CD4-positive, alpha-beta T cell treated with Interferon gamma for 1 hour (primary cell): Measurements from ENCODE around the gene OTOG.

Source experiments
- DNase-seq: peaks from one replicate; pipeline ENCODE4 v3.0.0-alpha.2; 2020

OTOG gene

DNA sequence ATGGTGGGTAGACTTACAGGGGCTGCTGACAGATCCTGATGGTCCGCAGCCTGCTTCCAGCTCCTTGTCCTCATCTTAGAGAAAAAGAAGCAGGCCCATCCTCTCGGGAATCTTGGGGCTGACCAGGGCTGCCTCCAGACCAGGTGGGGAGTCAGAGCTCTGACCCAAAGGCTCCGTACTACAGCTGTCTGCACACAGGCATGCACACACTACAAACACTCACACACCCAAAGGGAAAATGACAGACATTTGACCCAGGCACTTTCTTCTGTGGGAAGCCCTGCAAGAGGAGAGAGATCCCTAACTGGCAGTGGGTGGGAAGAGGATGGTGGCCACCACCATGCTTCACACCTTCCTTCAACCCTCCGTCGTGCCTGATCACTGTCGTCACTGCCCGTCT, 125.4 kb downstream of the OTOG start:
- DNase-seq, result no peak

DNA sequence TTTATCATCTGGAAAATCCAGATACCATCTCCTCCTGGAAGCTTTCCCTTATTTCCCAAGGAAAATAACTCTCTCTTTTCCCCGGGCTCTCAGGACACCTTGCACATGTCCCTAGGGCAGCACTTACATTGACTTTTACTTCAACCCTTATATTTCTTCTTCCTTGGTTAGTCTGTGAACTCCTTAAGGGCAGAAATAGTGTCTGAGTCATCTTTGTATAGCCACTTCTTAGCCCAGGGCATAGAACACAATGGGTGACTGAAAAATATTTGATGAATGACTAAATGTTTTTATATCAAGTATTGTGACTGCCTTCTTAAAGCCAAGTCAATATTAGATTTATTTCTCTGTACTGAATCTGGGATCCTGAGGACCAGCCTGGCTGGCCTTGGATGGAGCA, 126.9 kb downstream of the OTOG start:
- no peak for DNase-seq

DNA sequence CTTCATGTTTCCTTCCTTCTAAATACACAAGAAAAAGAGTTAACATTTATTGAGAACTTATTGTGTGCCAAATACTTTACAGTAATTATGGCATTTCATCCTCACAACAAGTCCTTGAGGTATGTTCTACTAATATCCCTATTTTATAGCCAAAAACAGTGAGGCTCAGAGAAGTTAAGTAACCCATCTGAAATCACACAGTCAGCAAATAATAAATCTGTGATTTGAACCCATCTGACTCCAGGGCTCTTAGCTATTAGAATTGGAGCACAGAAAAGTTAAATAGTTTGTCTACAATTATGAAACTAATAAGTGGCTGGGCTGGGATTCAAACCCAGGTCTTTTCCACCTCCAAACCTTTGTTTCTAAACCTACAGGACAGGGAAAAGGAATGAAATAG, 135.8 kb downstream of the OTOG start:
- no peak for DNase-seq

DNA sequence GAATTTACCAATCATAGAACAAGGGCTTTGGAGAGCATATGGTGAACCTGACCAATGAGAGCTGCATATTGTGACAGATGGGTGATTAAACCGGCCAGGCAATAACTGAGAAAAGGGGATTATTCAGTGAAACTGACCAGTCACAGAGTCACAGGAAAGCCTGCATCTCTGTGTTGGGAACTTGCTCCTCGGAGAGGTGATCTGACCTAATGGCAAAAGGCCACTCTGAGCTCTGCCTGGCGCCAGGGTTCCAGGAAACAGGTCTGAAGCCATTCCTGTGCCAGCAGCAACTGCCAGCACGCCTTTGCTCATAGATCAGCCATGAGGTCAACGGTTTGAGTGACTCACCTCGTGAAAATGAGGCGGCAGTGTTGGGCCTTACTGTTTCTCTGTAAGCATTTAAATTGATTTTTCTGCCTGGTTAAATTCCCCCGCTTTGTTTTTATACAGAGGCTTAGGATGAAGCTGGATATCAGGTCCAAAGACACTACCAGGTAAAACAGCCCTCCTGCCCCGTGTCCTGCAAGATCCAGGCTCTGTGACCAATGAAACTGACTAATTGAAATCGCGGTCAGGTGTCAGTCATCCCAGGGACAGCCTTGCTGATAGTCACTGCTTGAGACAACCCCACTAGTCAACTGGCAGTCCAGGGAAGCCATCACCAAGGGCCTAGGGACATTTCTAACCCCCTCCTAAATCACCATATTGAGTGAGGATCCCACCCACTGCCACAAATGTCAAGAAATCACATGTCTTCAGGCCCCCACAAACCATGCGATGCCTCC, 136.5 kb downstream of the OTOG start:
- no peak for DNase-seq

DNA sequence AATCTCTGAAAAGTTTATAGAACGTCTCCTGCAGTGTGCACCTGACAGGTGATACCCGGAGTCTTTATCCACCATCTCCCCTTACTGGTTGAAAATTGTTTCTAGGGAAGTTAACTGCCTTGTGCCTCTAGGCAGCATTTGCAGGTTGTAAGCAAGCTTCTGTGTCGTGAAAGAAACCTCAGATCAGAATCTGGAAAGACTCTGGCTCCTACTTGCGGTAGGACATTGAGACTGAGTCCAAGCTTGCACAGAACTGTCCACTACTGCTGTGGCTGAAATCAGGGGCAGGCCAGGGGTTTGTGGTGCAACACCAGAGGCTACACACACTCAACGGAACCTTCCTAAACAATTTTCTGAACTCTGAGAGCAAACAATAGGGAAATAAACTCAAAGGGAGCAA, 137.5 kb downstream of the OTOG start:
- no peak for DNase-seq

DNA sequence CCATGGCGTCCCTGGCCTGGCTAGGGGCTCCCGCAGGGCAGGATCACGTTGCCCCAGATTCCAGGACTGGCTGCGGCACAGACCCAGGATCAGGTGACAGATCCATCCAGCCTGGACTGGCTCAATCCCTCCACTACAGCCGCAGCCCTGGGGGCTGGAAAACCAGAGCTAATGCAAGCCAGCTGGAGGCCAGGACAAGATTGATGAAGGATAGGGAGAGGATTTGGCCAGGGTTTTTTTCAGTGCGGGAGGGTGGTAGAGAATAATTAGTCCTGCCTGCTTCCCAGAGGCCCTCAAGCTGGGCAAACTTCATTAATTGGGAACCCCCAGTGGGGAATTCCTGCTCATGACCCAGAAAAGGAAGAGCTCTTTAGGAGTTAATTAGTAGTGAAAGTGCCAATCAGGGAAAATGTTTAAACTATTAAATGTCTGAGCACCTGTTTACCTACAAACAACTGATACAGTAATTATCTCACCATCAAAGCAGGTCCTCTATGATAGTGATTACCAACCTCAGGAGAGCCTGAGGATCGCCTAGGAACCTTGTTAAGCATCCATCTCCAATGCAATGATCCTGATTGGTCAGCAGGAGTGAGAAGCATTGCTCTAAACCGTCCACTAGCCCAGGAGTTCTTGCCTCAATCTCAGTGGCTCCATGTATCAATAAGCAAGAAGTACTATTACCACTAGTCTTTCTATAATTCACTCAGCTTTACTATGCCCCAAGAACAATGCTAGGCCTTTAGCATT, 139.3 kb downstream of the OTOG start:
- DNase-seq, result no peak

DNA sequence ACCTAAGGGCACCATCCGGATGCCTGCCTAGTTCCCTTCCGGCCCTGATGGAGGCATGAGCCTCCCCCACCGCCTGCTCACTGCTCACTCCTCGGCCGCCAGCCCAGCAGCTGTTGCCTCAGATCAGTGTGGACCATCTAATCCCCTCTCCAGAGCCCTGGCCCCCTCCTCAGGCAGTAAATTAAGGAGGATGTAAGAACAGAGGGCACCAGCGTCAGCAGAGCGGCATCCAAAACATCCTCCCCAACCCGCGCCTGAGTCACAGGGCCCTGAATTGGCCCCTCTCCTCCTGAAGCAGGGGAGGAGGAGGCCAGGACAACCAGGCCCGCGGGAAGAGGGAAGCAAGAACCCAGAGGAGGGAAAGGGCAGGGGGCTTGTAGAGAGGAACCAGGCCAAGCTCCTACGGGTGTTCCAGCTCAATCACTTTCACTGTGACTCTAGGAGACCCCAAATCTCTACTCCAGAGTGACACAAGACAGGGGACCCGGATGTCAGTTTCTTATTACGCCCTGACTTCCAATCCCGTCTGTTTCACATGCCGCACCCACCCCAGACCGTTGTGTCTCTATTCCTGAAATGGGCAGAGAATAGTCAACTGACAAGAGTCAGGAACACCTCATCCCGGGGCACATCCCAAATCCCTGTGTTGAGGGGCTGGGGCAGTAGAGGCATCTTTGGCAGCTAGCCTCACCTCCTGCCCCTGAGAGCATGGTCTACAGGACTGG, 141.0 kb downstream of the OTOG start:
- DNase-seq, result no peak

DNA sequence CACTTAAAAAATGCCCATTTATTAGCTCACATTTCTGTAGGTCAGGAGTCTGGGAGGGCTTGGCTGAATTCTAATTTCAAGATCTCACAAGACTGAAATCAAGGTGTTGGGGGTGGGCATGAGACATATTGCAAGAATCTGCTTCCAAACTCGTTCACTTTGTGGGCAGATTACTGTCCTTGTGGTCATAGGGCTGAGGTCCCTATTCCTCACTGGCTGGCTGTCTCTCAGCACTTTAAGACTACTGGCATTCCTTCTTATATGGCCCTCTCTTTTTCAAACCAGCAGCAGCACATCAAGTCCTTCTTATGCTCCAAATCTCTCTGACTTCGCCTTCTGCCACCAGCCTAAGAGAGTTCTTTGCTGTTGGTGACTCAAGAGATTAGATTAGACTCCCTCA, 144.5 kb downstream of the OTOG start:
- no peak for DNase-seq

DNA sequence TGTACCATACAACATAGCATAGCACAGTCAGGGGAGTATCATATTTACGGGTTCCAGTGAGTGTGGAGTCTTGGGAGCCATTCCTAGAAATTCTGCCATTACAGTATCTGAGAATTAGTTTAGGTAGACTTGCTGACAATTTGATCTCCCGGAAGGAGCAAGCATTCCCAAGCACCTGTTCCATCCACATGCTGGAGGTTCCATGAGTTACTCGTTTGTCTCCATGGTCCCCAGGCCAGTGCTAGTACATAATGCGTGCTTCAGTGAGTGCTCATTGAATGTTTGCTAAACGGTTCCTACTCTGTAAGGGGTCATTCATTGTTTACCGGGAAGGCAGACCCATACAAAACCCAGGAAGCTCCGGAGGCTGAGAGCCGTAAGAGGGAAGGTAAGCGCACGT, 144.9 kb downstream of the OTOG start:
- no peak for DNase-seq

DNA sequence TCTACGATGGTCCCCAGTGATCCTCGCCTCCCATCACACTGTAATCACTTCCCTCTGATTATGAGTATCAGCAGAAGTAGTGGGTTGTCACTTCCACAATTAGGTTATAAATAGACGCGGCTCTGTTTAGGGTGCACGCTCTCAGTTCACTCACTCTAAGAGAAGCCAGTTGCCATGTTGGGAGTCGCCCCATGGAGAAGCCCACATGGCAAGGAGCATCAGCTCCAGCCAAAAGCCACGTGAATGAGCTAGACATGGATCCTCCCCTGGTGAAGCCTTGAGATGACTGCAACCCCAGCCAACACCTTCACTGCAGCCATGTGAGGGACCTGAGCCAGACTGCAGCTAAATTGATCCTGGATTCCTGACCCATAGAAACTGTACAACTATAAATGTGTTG, 145.9 kb downstream of the OTOG start:
- no peak for DNase-seq

DNA sequence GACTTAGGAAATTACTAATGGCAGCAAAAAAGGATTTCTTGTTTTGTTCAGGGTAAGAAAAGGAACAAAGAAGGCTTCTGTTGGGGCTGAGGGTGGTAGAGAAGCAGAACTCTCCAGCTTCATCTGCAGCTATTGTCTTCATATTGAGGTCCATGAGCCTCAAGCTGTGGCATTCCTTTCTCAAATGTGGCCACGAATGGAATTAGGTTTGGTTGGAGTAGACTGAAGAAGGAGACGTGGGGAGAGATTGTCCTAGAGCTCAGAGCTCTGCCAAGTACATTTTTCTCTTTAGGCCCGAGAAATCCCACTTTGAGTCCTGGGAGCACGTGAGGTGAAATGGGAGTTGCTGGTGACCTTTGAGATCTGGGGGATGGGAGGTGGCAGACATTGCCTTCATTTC, 146.5 kb downstream of the OTOG start:
- DNase-seq, result no peak

DNA sequence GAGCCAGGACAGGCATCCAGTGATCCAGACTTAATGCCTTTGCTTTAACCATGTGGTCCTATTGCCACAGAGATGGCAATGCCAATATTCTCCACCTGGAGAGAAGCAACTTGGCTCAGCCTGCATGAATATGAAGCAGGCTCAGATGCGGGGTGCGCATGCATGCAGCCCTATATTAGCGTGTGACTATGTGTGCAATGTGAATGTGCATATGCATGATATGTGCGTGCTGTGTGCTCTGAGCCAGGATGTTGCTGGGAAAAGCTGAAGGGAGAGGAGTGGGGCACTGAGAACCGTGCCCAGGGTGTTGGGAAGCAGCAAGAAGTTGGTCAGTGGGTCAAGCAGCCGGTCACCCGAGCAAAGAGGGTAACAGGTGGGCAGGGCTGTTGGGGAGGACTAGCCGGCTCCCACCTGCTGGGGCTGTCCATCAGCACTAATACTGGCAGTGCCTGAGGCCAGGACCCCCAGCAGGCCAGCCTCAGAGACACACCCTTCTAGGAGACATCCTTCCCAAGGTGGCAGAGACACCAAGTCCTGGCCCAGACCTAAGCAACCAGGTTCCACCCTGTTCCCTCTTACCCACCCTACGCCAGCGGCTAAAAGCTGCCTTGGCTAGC, 147.5 kb downstream of the OTOG start:
- no peak for DNase-seq

DNA sequence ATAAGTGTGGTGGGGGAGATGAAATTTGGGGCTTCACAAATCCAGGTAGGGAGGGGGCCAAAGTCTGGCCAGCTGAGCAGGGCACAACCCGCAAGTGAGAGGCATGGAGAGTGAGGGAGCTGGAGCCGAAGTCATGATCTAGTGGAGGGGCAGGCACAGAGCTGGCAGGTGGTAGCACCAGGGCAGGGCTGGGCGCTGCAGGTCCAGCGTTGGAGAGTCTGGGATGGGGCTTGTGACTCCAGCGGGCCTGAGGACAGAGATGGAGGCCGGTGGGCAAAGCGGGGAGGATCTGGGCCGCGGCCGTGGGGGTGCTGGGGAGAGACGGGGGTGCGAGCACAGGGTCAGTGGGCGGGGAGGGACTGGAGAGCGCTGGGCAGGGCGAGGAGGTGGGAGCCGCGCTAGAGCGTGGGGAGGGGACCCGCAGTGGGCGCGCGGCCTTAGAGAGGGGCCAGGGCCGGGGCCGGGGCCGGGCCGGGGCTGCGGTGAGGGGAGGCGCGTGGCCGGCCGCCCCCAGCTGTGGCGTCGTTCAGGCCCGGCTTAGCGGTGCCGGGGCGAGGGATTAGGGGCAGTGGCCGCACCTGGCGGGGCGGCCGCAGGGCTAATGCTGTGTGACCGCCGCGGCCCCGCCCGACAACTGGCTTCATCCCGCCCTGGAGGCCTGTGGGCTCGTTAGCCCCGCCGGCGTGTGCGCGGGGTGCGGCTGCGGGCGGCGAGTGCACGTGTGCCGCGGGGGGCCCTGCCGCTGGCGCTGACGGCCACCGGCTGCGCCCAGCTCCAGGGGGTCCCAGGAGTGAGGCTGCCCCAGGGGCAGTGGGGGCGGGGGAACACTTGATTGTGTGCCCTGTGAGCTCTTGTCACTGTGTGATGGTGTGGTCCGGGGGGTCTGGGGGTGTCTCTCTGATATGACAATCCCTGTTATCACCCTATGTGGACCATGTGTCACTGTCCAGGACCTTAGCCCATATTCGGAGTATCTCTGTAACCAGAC, 148.7 kb downstream of the OTOG start:
- DNase-seq, result no peak

DNA sequence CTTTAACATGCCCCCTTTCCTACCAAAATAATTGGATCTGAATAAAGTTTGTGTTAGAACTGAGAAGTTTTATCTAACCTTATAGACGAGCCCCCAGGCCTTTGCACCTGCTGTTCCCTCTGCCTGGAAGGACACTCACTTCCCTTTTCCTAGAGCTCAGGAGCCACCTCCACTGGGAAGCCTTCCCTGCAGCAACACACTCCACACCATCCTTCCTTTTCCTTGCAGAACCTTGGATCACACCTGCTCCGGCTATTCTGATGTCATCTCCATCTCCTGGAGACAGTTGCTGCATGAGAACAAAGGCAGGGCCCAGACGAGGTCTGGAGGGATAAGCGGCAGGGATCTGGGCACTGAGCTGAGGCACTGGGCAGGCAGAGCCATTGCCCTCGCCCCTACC, 149.7 kb downstream of the OTOG start:
- DNase-seq, result no peak
